K562 treated with DMSO at 1 percent for 4 hours (cell line): Measurements from ENCODE around the gene KDM8. TPM values are rescaled to one million over a fixed set of nuclear protein-coding genes. Genes with fewer than 3 reads are reported as not detected.

Source experiments
- total RNA-seq: library from RNA; unstranded; fragments of 300-600 nt; gene quantifications from 2 replicates; pipeline ENCODE4 v1.2.3, GENCODE V29; 2022; ENCODE audit not compliant: insufficient read depth

Gene KDM8
- total RNA-seq, result 0.90 and 1.9 TPM in 2 replicates

DNA sequence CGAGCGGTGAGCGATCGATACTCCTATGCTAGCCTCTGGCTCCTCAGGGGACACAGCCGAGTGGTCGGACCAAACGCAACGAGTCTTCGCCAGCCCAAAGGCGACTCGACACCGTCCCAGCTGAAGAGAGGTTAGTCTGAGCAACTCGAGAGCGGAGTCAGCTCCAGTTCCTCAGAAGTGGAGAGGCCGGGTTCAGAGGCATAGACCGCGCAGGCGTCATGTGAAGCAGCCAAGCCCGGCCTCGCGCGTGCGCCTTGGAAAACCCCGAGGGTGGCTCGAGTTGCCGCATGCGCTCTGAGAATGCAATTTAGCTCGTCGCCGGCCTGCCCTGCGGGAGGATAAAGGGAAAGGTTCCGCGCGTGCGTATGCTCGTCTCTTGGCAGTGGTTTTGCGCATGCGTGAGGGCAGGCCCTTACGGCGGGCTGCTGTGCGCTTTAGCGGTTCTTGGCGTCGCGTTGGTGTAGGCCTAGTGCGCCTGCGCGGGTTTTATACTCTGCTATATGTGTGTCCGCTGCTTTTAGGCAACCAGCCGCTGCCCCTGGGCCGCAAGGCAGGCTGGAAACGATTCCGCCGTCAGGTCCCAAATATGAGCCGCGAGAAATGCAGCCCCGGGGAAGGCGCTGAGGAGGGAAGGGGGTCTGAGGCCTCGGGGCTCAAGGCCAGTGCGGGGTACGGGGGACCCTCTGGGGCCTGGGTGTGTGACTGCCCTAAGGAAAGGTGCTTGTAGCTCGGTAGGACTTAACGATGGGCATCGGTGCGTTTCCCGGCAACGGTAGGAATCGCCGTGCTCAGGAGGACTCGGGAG, at the start of gene KDM8:
Gene KDM8 (plus strand): TSS at position 20 of the 805 bp plus-strand sequence. CDS start 6,598 bp downstream, outside the sequence.

DNA sequence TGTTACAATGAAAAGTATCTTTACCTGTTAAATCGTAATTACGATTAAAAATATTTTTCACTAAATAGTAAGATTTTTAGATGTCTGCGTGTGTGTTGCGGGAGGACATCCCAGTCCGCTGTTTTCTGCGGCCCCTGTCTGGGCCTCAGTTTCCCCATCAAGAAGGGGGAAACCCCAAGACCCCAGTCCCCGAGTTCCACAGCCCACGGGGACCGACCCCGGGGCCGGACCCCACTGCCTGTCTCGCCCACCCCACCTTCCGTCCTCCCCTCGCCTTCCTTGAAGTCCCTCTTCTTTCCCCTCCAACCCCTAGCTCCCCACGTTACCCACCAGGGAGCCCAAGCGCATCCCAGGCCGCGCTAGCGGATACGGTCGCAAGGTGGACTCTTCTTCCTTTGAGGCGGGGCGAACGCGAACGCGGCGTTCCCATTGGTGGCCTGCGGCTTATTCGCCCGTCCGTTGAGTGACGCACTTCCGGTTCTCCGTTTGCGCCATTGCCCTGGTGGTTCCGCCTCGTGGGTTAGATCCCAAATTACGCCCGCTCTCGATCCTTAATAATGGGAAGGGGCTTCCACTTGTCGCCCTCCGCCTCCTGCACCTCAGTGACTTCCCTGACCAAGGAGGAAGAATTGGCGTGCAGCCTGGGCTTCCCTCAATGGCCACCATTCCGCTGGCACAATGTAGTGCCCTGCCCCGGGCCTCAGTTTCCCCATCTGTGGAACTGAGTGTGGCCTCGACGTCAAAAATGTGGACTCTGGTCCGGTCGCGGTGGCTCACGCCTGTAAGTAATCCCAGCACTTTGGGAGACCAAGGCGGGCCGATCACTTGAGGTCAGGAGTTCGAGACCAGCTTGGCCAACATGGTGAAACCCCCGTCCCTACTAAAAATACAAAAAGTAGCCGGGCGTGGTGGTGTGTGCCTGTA, 65.3 kb downstream of the KDM8 start, which contains the start of gene NSMCE1:
Gene NSMCE1 (minus strand): TSS at position 397 of the 924 bp plus-strand sequence. CDS start 11,202 bp downstream, outside the sequence.

Other genes starting within 250 kb of the KDM8 start
- gene C16orf82, start 136.6 kb upstream of the KDM8 start, total RNA-seq, result not detected in 2 replicates
- gene NSMCE1, start 65.2 kb downstream of the KDM8 start, total RNA-seq, result 44.5 and 48.7 TPM in 2 replicates
- 0.73 and 1.3 TPM in 2 replicates for gene IL4R, start 110.4 kb downstream of the KDM8 start, total RNA-seq
- gene IL21R, start 198.6 kb downstream of the KDM8 start, total RNA-seq, result 1.7 and 2.9 TPM in 2 replicates